Transverse colon (tissue), 3 donors: ENCODE measurements around the gene TP53I11.

Experiments used
- EP300 ChIP-seq: sonication (generic); formaldehyde crosslinking; IDR thresholded peaks from one replicate; pipeline ENCODE4 v1.6.1; 2017; ENCODE audit warnings: antibody characterized with exemption, low read depth
- POLR2A ChIP-seq: fragments of 450-650 bp; IDR thresholded peaks from one replicate; pipeline ENCODE4 v1.6.1; 2016; ENCODE audit warnings: antibody characterized with exemption, mild to moderate bottlenecking, moderate library complexity
- TF ChIP-seq, protein P1 (sequence below), 5 experiments: fragments of 200-600 bp in 3 of 5; fragments of 450-650 bp in 2 of 5; sonication (generic) in 3 of 5; IDR thresholded peaks; 1 replicate in 2 of 5; 2 replicates in 3 of 5; pipeline ENCODE4 v1.5.1; 2016 to 2017; ENCODE audit warnings: antibody characterized with exemption in 5 of 5, inconsistent platforms in 3 of 5, mild to moderate bottlenecking in 2 of 5, moderate library complexity in 1 of 5

- TF ChIP-seq, protein P1, sequence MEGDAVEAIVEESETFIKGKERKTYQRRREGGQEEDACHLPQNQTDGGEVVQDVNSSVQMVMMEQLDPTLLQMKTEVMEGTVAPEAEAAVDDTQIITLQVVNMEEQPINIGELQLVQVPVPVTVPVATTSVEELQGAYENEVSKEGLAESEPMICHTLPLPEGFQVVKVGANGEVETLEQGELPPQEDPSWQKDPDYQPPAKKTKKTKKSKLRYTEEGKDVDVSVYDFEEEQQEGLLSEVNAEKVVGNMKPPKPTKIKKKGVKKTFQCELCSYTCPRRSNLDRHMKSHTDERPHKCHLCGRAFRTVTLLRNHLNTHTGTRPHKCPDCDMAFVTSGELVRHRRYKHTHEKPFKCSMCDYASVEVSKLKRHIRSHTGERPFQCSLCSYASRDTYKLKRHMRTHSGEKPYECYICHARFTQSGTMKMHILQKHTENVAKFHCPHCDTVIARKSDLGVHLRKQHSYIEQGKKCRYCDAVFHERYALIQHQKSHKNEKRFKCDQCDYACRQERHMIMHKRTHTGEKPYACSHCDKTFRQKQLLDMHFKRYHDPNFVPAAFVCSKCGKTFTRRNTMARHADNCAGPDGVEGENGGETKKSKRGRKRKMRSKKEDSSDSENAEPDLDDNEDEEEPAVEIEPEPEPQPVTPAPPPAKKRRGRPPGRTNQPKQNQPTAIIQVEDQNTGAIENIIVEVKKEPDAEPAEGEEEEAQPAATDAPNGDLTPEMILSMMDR (IDR thresholded peaks at IDR 0.05), result peak; percentile 96 to 98 (median 97)
- TF ChIP-seq EP300 (no peak), POLR2A (no peak)
These were observed 14.2 kb downstream of the TP53I11 start for GRCh38 chr11:44936525-44936924.
